GM12873 (cell line): Measurements from ENCODE around the gene CCDC38.

Source experiments
- CTCF ChIP-seq: IDR thresholded peaks from 2 replicates; pipeline ENCODE4 v1.5.1; 2012; ENCODE audit warnings: low read depth, mild to moderate bottlenecking, moderate library complexity, low read length, control low read depth; ENCODE audit not compliant: insufficient read depth; ENCODE audit errors: missing control alignments

CCDC38 gene

GRCh38 chr12:95880895-95881294, 61.5 kb downstream of the CCDC38 start:
- TF ChIP-seq CTCF = no peak

- no peak for TF ChIP-seq CTCF
These were observed 64.8 kb downstream of the CCDC38 start for GRCh38 chr12:95877622-95878021.

DNA sequence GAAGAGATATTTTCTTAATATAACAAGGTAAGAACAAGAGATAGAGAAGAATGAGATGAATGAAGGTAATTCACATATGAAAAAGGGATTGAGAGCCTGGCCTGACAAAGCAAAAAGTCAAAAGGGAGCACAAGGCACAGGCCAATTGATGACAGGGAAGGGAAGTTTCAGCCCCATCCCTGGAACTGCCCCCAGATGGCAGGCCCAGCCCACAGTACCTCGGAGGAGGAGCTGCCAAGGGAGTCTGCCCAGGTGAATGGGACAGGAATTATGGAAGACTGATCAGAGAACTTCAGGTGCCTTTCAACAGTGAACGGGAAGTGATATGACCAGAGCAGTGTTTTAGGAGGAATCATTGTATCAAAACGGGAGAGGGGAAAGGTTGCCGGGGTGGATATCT, 68.0 kb downstream of the CCDC38 start:
- no peak for TF ChIP-seq CTCF

DNA sequence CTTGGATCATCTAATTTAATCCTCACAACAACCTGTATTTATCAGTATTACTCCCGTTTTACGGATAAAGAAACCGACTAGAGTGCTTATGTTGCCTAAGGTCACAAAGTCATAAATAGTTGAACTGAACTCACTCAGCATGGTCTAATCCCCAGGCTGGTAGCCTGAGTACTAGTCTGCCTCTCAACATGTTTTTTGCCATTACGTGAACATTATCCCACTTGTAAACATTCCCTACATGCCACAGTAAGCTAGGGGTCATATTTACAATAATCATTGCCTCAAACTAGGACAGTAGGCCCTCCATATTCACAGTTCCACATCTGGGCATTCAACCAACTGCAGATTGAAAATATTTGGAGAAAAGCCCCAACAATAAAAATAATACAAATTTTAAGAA, 71.5 kb downstream of the CCDC38 start:
- no peak for TF ChIP-seq CTCF

- TF ChIP-seq CTCF = no peak
These were observed 79.1 kb downstream of the CCDC38 start for GRCh38 chr12:95863337-95863736.

- TF ChIP-seq CTCF = no peak
These were observed 80.4 kb downstream of the CCDC38 start for GRCh38 chr12:95862038-95862437.

DNA sequence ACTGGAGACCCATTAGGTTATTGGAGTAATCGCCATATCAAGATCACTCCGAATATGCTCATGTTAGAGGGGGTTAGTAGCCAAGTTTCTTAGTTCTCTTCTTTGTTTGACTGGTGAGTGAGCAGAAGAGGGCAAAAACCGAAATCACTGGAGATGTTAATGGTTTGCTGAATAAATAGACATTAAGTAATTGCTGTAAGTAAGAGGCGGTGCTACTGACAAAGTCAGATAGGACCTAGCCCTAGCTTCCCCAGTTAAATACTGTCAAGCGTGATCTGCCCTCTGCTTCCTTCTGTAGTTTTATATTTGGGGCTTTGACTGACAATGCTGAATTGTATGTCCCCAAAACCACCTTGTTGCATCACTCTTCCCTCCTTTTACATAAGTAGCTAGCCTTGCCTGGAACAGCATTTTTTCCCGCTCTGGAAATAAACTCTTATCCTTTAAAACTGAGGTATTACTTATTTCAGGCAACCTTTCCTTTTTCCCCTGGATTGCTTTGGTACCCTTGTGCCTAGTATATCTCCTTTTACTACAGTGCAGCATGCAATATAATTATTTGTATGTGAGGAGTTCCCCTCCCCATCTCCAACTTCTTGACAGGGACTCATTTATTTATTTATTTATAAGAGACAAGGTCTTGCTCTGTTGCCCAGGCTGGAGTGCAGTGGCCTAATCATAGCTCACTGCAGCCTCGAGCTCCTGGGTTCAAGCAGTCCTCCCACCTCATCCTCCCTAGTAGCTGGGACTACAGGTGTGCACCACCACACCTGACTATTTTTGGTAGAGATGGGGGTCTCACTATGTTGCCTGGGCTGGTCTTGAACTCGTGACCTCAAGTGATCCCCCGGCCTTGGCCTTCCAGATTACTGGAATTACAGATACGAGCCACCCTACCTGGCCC, 82.2 kb downstream of the CCDC38 start:
- no peak for TF ChIP-seq CTCF
